Aorta (tissue), 5 donors: ENCODE results near the gene PTTG2. TPM values are rescaled to one million over a fixed set of nuclear protein-coding genes. Genes with fewer than 3 reads are reported as not detected.

Experiments used
- ATAC-seq: fragments of 200-7000 bp; cut with Tn5 transposase; one replicate; pipeline ENCODE4 v1.9.1; 2022; ENCODE audit warnings: moderate library complexity; ENCODE audit not compliant: low FRiP score
- DNase-seq, 2 donors: peaks; one replicate each; pipeline ENCODE4 v3.0.0-alpha.2; 2020
- H3K27ac ChIP-seq, 2 donors: one replicate each; pipeline ENCODE4 v1.5.1; 2013; ENCODE audit warnings: low read length in 2 of 2, mild to moderate bottlenecking in 2 of 2, moderate library complexity in 2 of 2, control low read depth in 1 of 2, inconsistent platforms in 1 of 2, low read depth in 1 of 2
- H3K27me3 ChIP-seq, 2 donors: one replicate each; pipeline ENCODE4 v1.6.1; 2013; ENCODE audit warnings: control low read depth in 1 of 2, low read length in 1 of 2, mild to moderate bottlenecking in 1 of 2, moderate library complexity in 1 of 2; ENCODE audit not compliant: insufficient read depth in 2 of 2, control insufficient read depth in 1 of 2
- H3K36me3 ChIP-seq, 2 donors: one replicate each; pipeline ENCODE4 v1.6.1; 2013; ENCODE audit warnings: control low read depth in 1 of 2, low read length in 1 of 2, mild to moderate bottlenecking in 1 of 2; ENCODE audit not compliant: insufficient read depth in 2 of 2, control insufficient read depth in 1 of 2
- H3K4me1 ChIP-seq, 2 donors: one replicate each; pipeline ENCODE4 v1.6.1; 2013; ENCODE audit warnings: low read length in 2 of 2, control low read depth in 1 of 2, mild to moderate bottlenecking in 1 of 2, moderate library complexity in 1 of 2; ENCODE audit not compliant: insufficient read depth in 2 of 2, control insufficient read depth in 1 of 2
- H3K4me3 ChIP-seq, 2 donors: one replicate each; pipeline ENCODE4 v1.5.1; 2013; ENCODE audit warnings: low read length in 2 of 2, control low read depth in 1 of 2, mild to moderate bottlenecking in 1 of 2
- H3K9me3 ChIP-seq: one replicate; pipeline ENCODE4 v1.6.1; 2013; ENCODE audit warnings: mild to moderate bottlenecking, low read length; ENCODE audit not compliant: control insufficient read depth
- WGBS, 2 donors: extraction: QIAGEN DNeasy Blood & Tissue Kit; methylation state at CpG; one replicate each; pipeline ENCODE4 v1.1.7; 2013; 5-methylcytosine and 5-hydroxymethylcytosine counted together
- intact Hi-C, 2 donors: fragments of 100-400 bp; cut with DNase I; formaldehyde crosslinking; loops; one replicate each; pipeline versions ENCODE4 v1.14.2 to v1.15.0; 2022
- polyA plus RNA-seq, 2 donors: library from polyadenylated mRNA; stranded (reverse); fragments of 200-250 nt; gene quantifications; one replicate each; pipeline ENCODE4 v1.2.3, GENCODE V29; 2013
- total RNA-seq, 2 donors: library from RNA; stranded (reverse); fragmentation: NEBNext Ultra II Directional; extraction: Animal tissue kit (Norgen Biotek cat#: 25700); gene quantifications; one replicate each; pipeline ENCODE4 v1.2.1, GENCODE V29; 2021
- donor health status: healthy with polysubstance abuse.
- donor health status: Bipolar disorder and iron deficiency.
- donor health status: DM: no; HTN: no; CAD: no.
- donor health status: DM: no; HTN: no; CAD: no.
- donor health status: DM: yes; HTN: yes; CAD: no.

The PTTG2 gene
- total and polyA plus RNA-seq, 4 donors: 0.79 to 5.9 (median 4.1) TPM; not detected in 1

- 36 to 45% methylated on average over 3 of the region's 3 CpGs for WGBS, 2 donors
- H3K27me3 ChIP-seq: no peaks in the 10 kb centered on the region
- H3K4me1 ChIP-seq: peaks cover 13 to 19% of the 10 kb centered on the region in 2 donors
- DNase-seq: no peak
- no peaks in the 10 kb centered on the region for H3K9me3 ChIP-seq
- no peak overlapping the region for H3K27ac ChIP-seq
- no peak overlapping the region for H3K4me3 ChIP-seq
- intact Hi-C loops: no loop called here
- no peak for ATAC-seq
- H3K36me3 ChIP-seq: no peaks in the 10 kb centered on the region
These were observed 45.4 kb downstream of the PTTG2 start for GRCh38 chr4:38005637-38006036.

DNA sequence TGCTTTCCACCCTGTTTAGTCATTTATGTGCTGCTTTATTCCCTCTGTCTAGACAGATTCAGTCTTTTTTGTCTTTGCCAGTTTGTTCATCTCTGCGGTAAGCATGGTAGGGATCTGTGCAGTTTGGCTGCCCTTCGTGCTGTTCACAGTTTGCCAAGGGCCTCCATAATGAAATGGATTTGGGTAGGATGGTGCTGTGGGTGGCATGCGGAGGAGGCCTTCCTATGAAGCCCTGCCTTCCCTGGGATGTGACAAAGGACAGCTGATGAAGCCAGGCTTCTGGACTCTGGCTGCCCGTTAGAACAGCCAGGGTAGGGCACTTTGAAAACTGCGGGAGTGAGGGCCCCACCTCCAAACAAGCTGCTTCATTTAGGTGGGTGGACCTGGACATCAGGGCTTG, 47.4 kb downstream of the PTTG2 start:
- no peak overlapping the region for H3K27ac ChIP-seq
- H3K4me3 ChIP-seq: no peak overlapping the region
- intact Hi-C loops: no loop called here
- peaks cover 12 to 17% of the 10 kb centered on the region in 2 donors for H3K4me1 ChIP-seq
- H3K9me3 ChIP-seq: no peaks in the 10 kb centered on the region
- 70% methylated on average over 5 of the region's 5 CpGs for WGBS, 2 donors
- no peak for ATAC-seq
- no peaks in the 10 kb centered on the region for H3K27me3 ChIP-seq
- no peak for DNase-seq
- no peaks in the 10 kb centered on the region for H3K36me3 ChIP-seq

GRCh38 chr4:38008571-38009021, 48.4 kb downstream of the PTTG2 start:
- no peak overlapping the region for H3K27ac ChIP-seq
- no peak for DNase-seq
- no peaks in the 10 kb centered on the region for H3K27me3 ChIP-seq
- no peaks in the 10 kb centered on the region for H3K9me3 ChIP-seq
- ATAC-seq: no peak
- WGBS, 2 donors: 68 to 82% methylated on average over 3 of the region's 3 CpGs
- peaks cover 11 to 12% of the 10 kb centered on the region in 2 donors for H3K4me1 ChIP-seq
- H3K36me3 ChIP-seq: no peaks in the 10 kb centered on the region
- no peak overlapping the region for H3K4me3 ChIP-seq
- intact Hi-C loops: no loop called here

- ATAC-seq: no peak
- Histone ChIP-seq H3K4me1 (peaks cover 8 to 9% of the 10 kb centered on the region in 2 donors), H3K9me3 (no peaks in the 10 kb centered on the region), H3K36me3 (no peaks in the 10 kb centered on the region), H3K27me3 (no peaks in the 10 kb centered on the region), H3K4me3 (no peak overlapping the region), H3K27ac (no peak overlapping the region)
- DNase-seq: no peak
- intact Hi-C loops: no loop called here
These were observed 49.2 kb downstream of the PTTG2 start for GRCh38 chr4:38009421-38009820.

- Histone ChIP-seq H3K9me3 (no peaks in the 10 kb centered on the region), H3K4me1 (peaks cover 8 to 9% of the 10 kb centered on the region in 2 donors), H3K4me3 (no peak overlapping the region), H3K27me3 (no peaks in the 10 kb centered on the region), H3K36me3 (no peaks in the 10 kb centered on the region), H3K27ac (peak overlapping the region in 1 of 2 donors; percentile 23)
- 10 to 12% methylated on average over 3 of the region's 3 CpGs for WGBS, 2 donors
- ATAC-seq (no peak), DNase-seq (no peak)
- intact Hi-C loops: loop anchor here in 1 of 2 donors (5.0 kb wide), 1 partner anchor 33 kb away; no protein-coding TSS in a partner anchor
These were observed 49.8 kb downstream of the PTTG2 start for GRCh38 chr4:38009949-38010348.

Other genes with a start within 250 kb of the PTTG2 start
- 10 to 100 TPM; 23.7 to 24.6 TPM for gene PGM2, start 133.7 kb upstream of the PTTG2 start, total RNA-seq
- 10 to 100 TPM in 1 of 2 donors, 1 to 10 TPM in 1; 8.5 to 19.6 TPM for gene PGM2, start 133.7 kb upstream of the PTTG2 start, polyA plus RNA-seq
- 100 to 1,000 TPM; 109 to 219 TPM for gene TBC1D1, start 69.3 kb upstream of the PTTG2 start, total RNA-seq
- gene TBC1D1, start 69.3 kb upstream of the PTTG2 start, polyA plus RNA-seq: 100 to 1,000 TPM in 1 of 2 donors, 10 to 100 TPM in 1; 66.4 to 121 TPM